Left lobe of liver (tissue), 2 donors: Measurements from ENCODE around the gene TTLL11. TPM values are rescaled to one million over a fixed set of nuclear protein-coding genes. Genes with fewer than 3 reads are reported as not detected.

Source experiments
- ATAC-seq: fragments of 200-7000 bp; cut with Tn5 transposase; one replicate; pipeline ENCODE4 v1.9.1; 2020; ENCODE audit warnings: mild to moderate bottlenecking, moderate library complexity
- DNase-seq: peaks from one replicate; pipeline ENCODE4 v3.0.0-alpha.2; 2020; ENCODE audit warnings: low spot score
- total RNA-seq: library from RNA; stranded (reverse); gene quantifications from one replicate; pipeline ENCODE4 v1.2.1, GENCODE V29; 2021
- donor health status: DM: no; HTN: no; CAD: no; lungs with moderate emphysema.
- donor health status: DM: no; HTN: yes; CAD: no.

Gene TTLL11
- total RNA-seq, 1 donor from 2014 or later: 2.8 TPM

GRCh38 chr9:121862371-121863332 lies 230.5 kb downstream of the TTLL11 start:
- ATAC-seq: no peak
- DNase-seq: no peak

GRCh38 chr9:121861501-121862180 lies 231.5 kb downstream of the TTLL11 start:
- ATAC-seq (peak; percentile 95), DNase-seq (peak; percentile 56)

GRCh38 chr9:121860744-121861143 lies 232.4 kb downstream of the TTLL11 start:
- DNase-seq (peak; percentile 63), ATAC-seq (peak; percentile 73)

- no peak for DNase-seq
- ATAC-seq: no peak
Measured at GRCh38 chr9:121860213-121860612, 232.9 kb downstream of the TTLL11 start.

- DNase-seq (no peak), ATAC-seq (no peak)
Measured at GRCh38 chr9:121859646-121860045, 233.5 kb downstream of the TTLL11 start.

GRCh38 chr9:121858788-121859187 lies 234.3 kb downstream of the TTLL11 start:
- no peak for DNase-seq
- no peak for ATAC-seq

- DNase-seq: no peak
Measured at GRCh38 chr9:121857928-121858327, 235.2 kb downstream of the TTLL11 start.

GRCh38 chr9:121855476-121855875 lies 237.6 kb downstream of the TTLL11 start:
- ATAC-seq: no peak
- DNase-seq: no peak

More at GRCh38 chr9:121857928-121858327, 235.2 kb downstream of the TTLL11 start:
- no peak for ATAC-seq

GRCh38 chr9:121853617-121854395 lies 239.3 kb downstream of the TTLL11 start:
- no peak for DNase-seq
- no peak for ATAC-seq

- DNase-seq: no peak
- ATAC-seq: no peak
Measured at GRCh38 chr9:121852651-121853616, 240.2 kb downstream of the TTLL11 start.

GRCh38 chr9:121852241-121852640 lies 240.9 kb downstream of the TTLL11 start:
- DNase-seq (no peak), ATAC-seq (no peak)

- no peak for DNase-seq
- no peak for ATAC-seq
Measured at GRCh38 chr9:121851641-121852091, 241.4 kb downstream of the TTLL11 start.

GRCh38 chr9:121850366-121850765 lies 242.7 kb downstream of the TTLL11 start:
- ATAC-seq: no peak
- no peak for DNase-seq

- DNase-seq (no peak), ATAC-seq (no peak)
Measured at GRCh38 chr9:121849554-121849953, 243.6 kb downstream of the TTLL11 start.

- ATAC-seq: no peak
- DNase-seq: no peak
Measured at GRCh38 chr9:121844562-121844961, 248.5 kb downstream of the TTLL11 start.

GRCh38 chr9:121844098-121844497 lies 249.0 kb downstream of the TTLL11 start:
- ATAC-seq (no peak), DNase-seq (no peak)

- DNase-seq: no peak
- no peak for ATAC-seq
Measured at GRCh38 chr9:121842612-121842978, 250.5 kb downstream of the TTLL11 start.

GRCh38 chr9:121841771-121842611 lies 251.1 kb downstream of the TTLL11 start:
- no peak for DNase-seq
- ATAC-seq: no peak
